ENCODE results near the gene BRAT1. TPM values are rescaled to one million over a fixed set of nuclear protein-coding genes. Genes with fewer than 3 reads are reported as not detected.

Gene BRAT1
- total and polyA plus RNA-seq, 7 donors = 9.6 to 25.9 (median 20.0) TPM

DNA sequence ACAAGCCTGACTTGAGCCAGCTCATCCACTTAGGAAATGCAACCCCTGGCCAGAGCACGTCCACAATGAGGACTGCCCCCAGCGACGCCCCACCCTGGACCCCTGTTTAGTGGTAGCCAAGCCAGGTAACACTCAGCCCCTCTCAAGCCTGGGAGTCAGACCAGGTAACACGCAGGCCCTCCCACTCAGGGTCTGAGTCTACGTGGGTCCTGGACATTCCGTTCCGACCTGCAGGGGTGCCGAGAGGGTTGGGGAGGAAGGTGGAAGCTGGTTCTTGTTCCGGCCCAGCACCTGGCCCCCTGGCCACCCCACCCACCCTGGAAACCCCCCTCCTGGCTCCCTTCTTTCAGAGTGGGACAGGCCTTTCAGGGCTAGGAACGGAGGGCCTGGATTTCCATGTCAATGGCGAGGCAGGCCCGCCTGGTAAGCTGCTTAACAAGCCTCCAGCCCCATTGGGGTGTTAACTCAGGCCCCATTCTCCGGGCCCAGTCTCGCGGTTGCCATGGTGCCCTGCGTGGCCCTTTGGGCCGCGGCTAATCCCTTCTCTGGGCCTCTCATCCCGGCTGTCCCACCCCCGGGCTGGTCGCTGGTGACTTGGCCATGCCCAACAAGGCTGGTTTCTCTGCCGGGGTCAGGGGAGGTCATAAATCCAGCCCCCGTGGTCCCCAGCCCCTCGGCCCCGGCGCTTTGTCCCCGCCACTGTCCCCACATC, 55.4 kb downstream of the BRAT1 start:
- TF ChIP-seq, protein P1, sequence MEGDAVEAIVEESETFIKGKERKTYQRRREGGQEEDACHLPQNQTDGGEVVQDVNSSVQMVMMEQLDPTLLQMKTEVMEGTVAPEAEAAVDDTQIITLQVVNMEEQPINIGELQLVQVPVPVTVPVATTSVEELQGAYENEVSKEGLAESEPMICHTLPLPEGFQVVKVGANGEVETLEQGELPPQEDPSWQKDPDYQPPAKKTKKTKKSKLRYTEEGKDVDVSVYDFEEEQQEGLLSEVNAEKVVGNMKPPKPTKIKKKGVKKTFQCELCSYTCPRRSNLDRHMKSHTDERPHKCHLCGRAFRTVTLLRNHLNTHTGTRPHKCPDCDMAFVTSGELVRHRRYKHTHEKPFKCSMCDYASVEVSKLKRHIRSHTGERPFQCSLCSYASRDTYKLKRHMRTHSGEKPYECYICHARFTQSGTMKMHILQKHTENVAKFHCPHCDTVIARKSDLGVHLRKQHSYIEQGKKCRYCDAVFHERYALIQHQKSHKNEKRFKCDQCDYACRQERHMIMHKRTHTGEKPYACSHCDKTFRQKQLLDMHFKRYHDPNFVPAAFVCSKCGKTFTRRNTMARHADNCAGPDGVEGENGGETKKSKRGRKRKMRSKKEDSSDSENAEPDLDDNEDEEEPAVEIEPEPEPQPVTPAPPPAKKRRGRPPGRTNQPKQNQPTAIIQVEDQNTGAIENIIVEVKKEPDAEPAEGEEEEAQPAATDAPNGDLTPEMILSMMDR (IDR thresholded peaks at IDR 0.05) = no peak
- no peak for TF ChIP-seq EP300 (IDR thresholded peaks at IDR 0.05)
- no peak for TF ChIP-seq POLR2A (IDR thresholded peaks at IDR 0.05)
- TF ChIP-seq POLR2AphosphoS5 (IDR thresholded peaks at IDR 0.05) = no peak
- intact Hi-C loops (cut with DNase I) = no loop called here

GRCh38 chr7:2499181-2499580, 56.1 kb downstream of the BRAT1 start:
- no peak for TF ChIP-seq POLR2A (IDR thresholded peaks at IDR 0.05)
- no peak for TF ChIP-seq POLR2AphosphoS5 (IDR thresholded peaks at IDR 0.05)
- TF ChIP-seq, protein P1 (IDR thresholded peaks at IDR 0.05) = no peak
- no peak for TF ChIP-seq EP300 (IDR thresholded peaks at IDR 0.05)
- Histone ChIP-seq H3K36me3 (no peaks in the 10 kb centered on the region), H3K4me3 (no peak overlapping the region), H3K9me3 (no peaks in the 10 kb centered on the region), H3K27ac (no peak overlapping the region), H3K27me3 (peaks cover 0 to 49% (median 30%) of the 10 kb centered on the region in 3 donors), H3K4me1 (no peaks in the 10 kb centered on the region)
- 87 to 89% methylated on average over 7 of the region's 7 CpGs for WGBS, 2 donors
- intact Hi-C loops (cut with DNase I) = no loop called here
- DNase-seq = no peak

More for the DNA sequence above, 55.4 kb downstream of the BRAT1 start:
- WGBS, 2 donors = 88 to 90% methylated on average over 27 of the region's 27 CpGs
- H3K27ac ChIP-seq = no peak overlapping the region
- DNase-seq = no peak
- H3K27me3 ChIP-seq = peaks cover 0 to 42% (median 24%) of the 10 kb centered on the region in 3 donors
- H3K4me3 ChIP-seq = no peak overlapping the region
- no peaks in the 10 kb centered on the region for H3K9me3 ChIP-seq
- H3K36me3 ChIP-seq = no peaks in the 10 kb centered on the region
- no peaks in the 10 kb centered on the region for H3K4me1 ChIP-seq

GRCh38 chr7:2498708-2499107, 56.6 kb downstream of the BRAT1 start:
- no peaks in the 10 kb centered on the region for H3K9me3 ChIP-seq
- peaks cover 0 to 54% (median 32%) of the 10 kb centered on the region in 3 donors for H3K27me3 ChIP-seq
- H3K4me1 ChIP-seq = no peaks in the 10 kb centered on the region
- intact Hi-C loops (cut with DNase I) = no loop called here
- DNase-seq = no peak
- WGBS, 2 donors = 79 to 82% methylated on average over 6 of the region's 6 CpGs
- TF ChIP-seq EP300 (IDR thresholded peaks at IDR 0.05) = no peak
- TF ChIP-seq POLR2AphosphoS5 (IDR thresholded peaks at IDR 0.05) = no peak
- no peak for TF ChIP-seq POLR2A (IDR thresholded peaks at IDR 0.05)
- TF ChIP-seq, protein P1 (IDR thresholded peaks at IDR 0.05) = no peak
- H3K4me3 ChIP-seq = no peak overlapping the region
- no peak overlapping the region for H3K27ac ChIP-seq
- H3K36me3 ChIP-seq = no peaks in the 10 kb centered on the region

DNA sequence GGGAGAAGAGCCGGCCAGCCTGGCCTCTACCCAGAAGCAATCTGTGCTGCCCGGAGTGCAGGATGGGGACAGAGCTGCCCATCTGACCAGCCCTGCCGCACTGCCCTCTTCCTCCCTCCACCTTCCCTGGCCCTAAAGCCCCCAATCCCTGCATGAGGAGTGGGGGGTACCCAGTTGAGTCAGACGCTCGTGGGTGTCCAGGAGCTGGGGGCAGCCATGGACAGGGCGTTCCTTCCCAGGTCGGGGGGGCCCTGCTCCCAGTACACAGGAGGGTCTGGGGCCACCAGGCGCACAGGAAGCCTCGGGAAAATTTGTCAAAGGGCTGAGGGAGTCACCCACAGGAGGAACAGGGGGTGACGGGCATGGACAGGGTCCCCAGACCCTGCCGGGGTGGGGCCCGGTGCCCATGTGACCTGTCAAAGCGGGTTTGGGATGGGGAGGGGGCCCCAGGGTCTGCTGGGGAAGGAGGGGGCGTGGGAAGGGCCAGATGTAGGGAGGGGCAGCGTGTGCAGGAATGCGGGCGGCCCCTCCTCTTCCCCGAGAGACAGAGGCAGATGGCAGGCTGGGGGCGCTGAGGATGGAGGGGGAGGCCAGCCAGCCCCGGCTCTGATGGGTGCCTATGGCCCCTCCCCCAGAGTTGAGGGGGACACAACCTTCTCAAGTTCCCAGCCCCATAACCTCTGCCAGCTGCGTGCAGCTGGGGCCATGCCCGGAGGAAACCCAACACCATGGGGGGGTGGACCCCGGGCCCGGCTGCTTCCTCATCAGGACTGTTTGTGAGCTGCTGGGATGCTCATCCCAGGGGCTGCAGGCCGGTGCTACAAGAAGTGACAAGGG, 57.6 kb downstream of the BRAT1 start:
- Histone ChIP-seq H3K36me3 (no peaks in the 10 kb centered on the region), H3K4me1 (no peaks in the 10 kb centered on the region), H3K4me3 (no peak overlapping the region), H3K9me3 (no peaks in the 10 kb centered on the region), H3K27me3 (peaks cover 0 to 62% (median 32%) of the 10 kb centered on the region in 3 donors), H3K27ac (no peak overlapping the region)
- WGBS, 2 donors = 42 to 51% methylated on average over 25 of the region's 25 CpGs
- TF ChIP-seq, protein P1 (IDR thresholded peaks at IDR 0.05) = no peak
- TF ChIP-seq EP300 (IDR thresholded peaks at IDR 0.05) = no peak
- no peak for TF ChIP-seq POLR2A (IDR thresholded peaks at IDR 0.05)
- no peak for TF ChIP-seq POLR2AphosphoS5 (IDR thresholded peaks at IDR 0.05)
- no peak for DNase-seq
- intact Hi-C loops (cut with DNase I) = no loop called here

Measured in sigmoid colon (tissue), 7 donors.